PC-9 (cell line): ENCODE data around the gene FAM241B. TPM values are rescaled to one million over a fixed set of nuclear protein-coding genes. Genes with fewer than 3 reads are reported as not detected.

Experiments
- BruUV-seq: library from RNA; stranded (reverse); fragments of 400-500 nt; replicated peaks from 2 replicates; lab custom pipeline; 2021; lab: Mats Ljungman, UMichigan
- CTCF ChIA-PET: fragments of 300-600 bp; sonication (Branson Sonifier 250); formaldehyde crosslinking; loops from one replicate; lab custom pipeline; 2022; ENCODE audit warnings: antibody characterized with exemption; lab: Charles Lee
- POLR2A ChIA-PET: fragments of 300-600 bp; sonication (Branson Sonifier 250); formaldehyde crosslinking; loops from one replicate; lab custom pipeline; 2022; ENCODE audit warnings: antibody characterized with exemption; ENCODE audit not compliant: unreplicated experiment; lab: Charles Lee
- DNase-seq, 2 experiments: peaks; one replicate each; pipeline versions ENCODE4 v3.0.0 to v3.0.0-alpha.2; 2015 to 2022; ENCODE audit warnings: mixed read lengths in 1 of 2
- H2AFZ ChIP-seq: fragments of 200-600 bp; sonication (generic); 2 replicates; pipeline ENCODE4 v1.8.1; 2017; ENCODE audit warnings: antibody characterized with exemption
- H3F3A ChIP-seq: fragments of 200-600 bp; sonication (generic); 2 replicates; pipeline ENCODE4 v1.8.1; 2017; ENCODE audit warnings: antibody characterized with exemption, mild to moderate bottlenecking, low read depth; ENCODE audit not compliant: insufficient read depth
- H3K27ac ChIP-seq: fragments of 200-600 bp; sonication (generic); 2 replicates; pipeline ENCODE4 v1.6.1; 2016; ENCODE audit warnings: mixed run types
- H3K27me3 ChIP-seq: fragments of 200-600 bp; sonication (generic); 2 replicates; pipeline ENCODE4 v1.6.1; 2016; ENCODE audit warnings: low read depth, mixed run types; ENCODE audit not compliant: insufficient read depth
- H3K36me3 ChIP-seq: fragments of 200-600 bp; sonication (generic); 2 replicates; pipeline ENCODE4 v1.6.1; 2016; ENCODE audit warnings: low read depth, mixed run types
- H3K4me1 ChIP-seq: fragments of 200-600 bp; sonication (generic); replicated peaks from 2 replicates; pipeline ENCODE4 v1.6.1; 2016; ENCODE audit warnings: mixed run types; ENCODE audit not compliant: insufficient read depth
- H3K4me2 ChIP-seq: fragments of 200-600 bp; sonication (generic); 2 replicates; pipeline ENCODE4 v1.6.1; 2017; ENCODE audit warnings: mixed run types
- H3K4me3 ChIP-seq: fragments of 200-600 bp; sonication (generic); 2 replicates; pipeline ENCODE4 v1.6.1; 2016; ENCODE audit warnings: mixed run types
- H3K79me2 ChIP-seq: fragments of 200-600 bp; sonication (generic); 2 replicates; pipeline ENCODE4 v1.6.1; 2017; ENCODE audit warnings: low read depth, mixed run types
- H3K9me2 ChIP-seq: fragments of 200-600 bp; sonication (generic); 2 replicates; pipeline ENCODE4 v1.8.1; 2017; ENCODE audit warnings: mild to moderate bottlenecking; ENCODE audit not compliant: insufficient read depth
- H3K9me3 ChIP-seq: fragments of 200-600 bp; sonication (generic); 2 replicates; pipeline ENCODE4 v1.8.1; 2016; ENCODE audit warnings: low read depth; ENCODE audit not compliant: insufficient read depth
- H4K20me1 ChIP-seq: fragments of 200-600 bp; sonication (generic); 2 replicates; pipeline ENCODE4 v1.8.1; 2017; ENCODE audit not compliant: insufficient read depth
- EZH2 ChIP-seq: fragments of 200-600 bp; sonication (generic); IDR thresholded peaks from 2 replicates; pipeline ENCODE4 v1.8.0; 2017; ENCODE audit warnings: antibody characterized with exemption, low read depth
- intact Hi-C: fragments of 100-400 bp; cut with micrococcal nuclease; formaldehyde crosslinking; loops from one replicate; pipeline ENCODE4 v1.10.0; 2022; ENCODE audit not compliant: unreplicated experiment
- total RNA-seq: library from RNA; stranded (reverse); gene quantifications from 2 replicates; pipeline ENCODE4 v1.2.3, GENCODE V29; 2021
- TF ChIP-seq, protein P1 (sequence below): fragments of 200-600 bp; sonication (generic); conservative IDR thresholded peaks from 2 replicates; pipeline ENCODE4 v1.6.1; 2017; ENCODE audit warnings: mixed run types, antibody characterized with exemption, mild to moderate bottlenecking, moderate library complexity

FAM241B gene
- total RNA-seq, 1 experiment from 2014 or later, result 10.7 TPM

DNA sequence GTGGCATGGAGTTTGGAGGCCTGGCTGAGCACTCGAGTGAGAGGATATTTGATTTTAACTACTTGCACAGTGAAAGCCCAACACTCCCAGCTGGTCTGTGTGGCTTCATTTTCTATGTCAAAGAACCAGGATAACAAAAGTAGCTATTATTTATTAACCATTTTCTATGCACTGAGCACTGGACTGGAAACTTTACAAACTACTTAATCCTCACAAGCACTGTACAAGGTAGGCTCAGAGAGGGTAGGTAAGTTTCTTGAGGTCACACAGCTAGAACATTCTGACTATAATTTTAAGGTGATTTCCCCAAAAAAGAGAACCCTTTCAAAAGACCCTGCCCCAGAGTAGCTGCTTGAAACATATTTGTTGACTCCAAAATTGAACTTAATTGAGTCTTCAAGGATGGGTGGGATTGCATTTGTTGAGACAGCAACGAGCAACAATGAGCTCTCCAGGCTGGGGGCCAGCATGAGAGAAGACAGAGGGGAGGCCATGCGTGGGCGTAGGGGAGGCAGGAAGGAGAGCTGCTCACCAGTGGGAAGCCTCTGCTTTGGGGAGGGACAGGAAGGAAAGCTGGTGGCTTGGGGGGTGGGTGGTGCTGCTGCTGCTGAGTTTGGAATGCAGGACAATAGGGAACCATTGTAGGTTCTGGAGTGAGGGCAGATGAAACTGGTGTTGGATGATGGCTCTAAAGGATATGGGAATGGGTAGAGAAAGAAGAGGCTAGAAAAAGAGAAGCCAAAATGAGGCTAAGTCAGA, 31.5 kb downstream of the FAM241B start:
- Histone ChIP-seq H3K27me3 (peaks cover 100% of the 10 kb centered on the region), H3K79me2 (no peaks in the 10 kb centered on the region), H3K9me3 (no peaks in the 10 kb centered on the region), H4K20me1 (no peaks in the 10 kb centered on the region), H2AFZ (no peak overlapping the region), H3K27ac (no peak overlapping the region), H3K4me1 (no peaks in the 10 kb centered on the region), H3K9me2 (no peaks in the 10 kb centered on the region), H3K4me3 (no peak overlapping the region), H3K4me2 (no peak overlapping the region), H3K36me3 (no peaks in the 10 kb centered on the region), H3F3A (no peaks in the 10 kb centered on the region)
- no peak for DNase-seq
- CTCF ChIA-PET, result no interaction called here
- intact Hi-C loops, result no loop called here
- POLR2A ChIA-PET, result interaction anchor here (0.7 kb wide), 1 partner anchor 290 kb away, joined by 4 read pairs; no protein-coding TSS in a partner anchor
- TF ChIP-seq, protein P1, sequence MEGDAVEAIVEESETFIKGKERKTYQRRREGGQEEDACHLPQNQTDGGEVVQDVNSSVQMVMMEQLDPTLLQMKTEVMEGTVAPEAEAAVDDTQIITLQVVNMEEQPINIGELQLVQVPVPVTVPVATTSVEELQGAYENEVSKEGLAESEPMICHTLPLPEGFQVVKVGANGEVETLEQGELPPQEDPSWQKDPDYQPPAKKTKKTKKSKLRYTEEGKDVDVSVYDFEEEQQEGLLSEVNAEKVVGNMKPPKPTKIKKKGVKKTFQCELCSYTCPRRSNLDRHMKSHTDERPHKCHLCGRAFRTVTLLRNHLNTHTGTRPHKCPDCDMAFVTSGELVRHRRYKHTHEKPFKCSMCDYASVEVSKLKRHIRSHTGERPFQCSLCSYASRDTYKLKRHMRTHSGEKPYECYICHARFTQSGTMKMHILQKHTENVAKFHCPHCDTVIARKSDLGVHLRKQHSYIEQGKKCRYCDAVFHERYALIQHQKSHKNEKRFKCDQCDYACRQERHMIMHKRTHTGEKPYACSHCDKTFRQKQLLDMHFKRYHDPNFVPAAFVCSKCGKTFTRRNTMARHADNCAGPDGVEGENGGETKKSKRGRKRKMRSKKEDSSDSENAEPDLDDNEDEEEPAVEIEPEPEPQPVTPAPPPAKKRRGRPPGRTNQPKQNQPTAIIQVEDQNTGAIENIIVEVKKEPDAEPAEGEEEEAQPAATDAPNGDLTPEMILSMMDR, result no peak
- no peak for TF ChIP-seq EZH2
- no TSS peak for BruUV-seq

GRCh38 chr10:69662173-69662877, 32.3 kb downstream of the FAM241B start:
- ChIA-PET POLR2A (no interaction called here), CTCF (interaction anchor here (1.4 kb wide), 1 partner anchor 484 kb away, joined by 5 read pairs; the partner anchor contains the start of gene TYSND1)
- H4K20me1 ChIP-seq, result no peaks in the 10 kb centered on the region
- BruUV-seq, result no TSS peak
- no peaks in the 10 kb centered on the region for H3K9me3 ChIP-seq
- intact Hi-C loops, result no loop called here
- H3K27ac ChIP-seq, result no peak overlapping the region
- H3K4me1 ChIP-seq, result no peaks in the 10 kb centered on the region
- no peak overlapping the region for H3K4me2 ChIP-seq
- H3K79me2 ChIP-seq, result no peaks in the 10 kb centered on the region
- H3K4me3 ChIP-seq, result no peak overlapping the region
- no peaks in the 10 kb centered on the region for H3F3A ChIP-seq
- no peaks in the 10 kb centered on the region for H3K36me3 ChIP-seq
- DNase-seq, result no peak
- H3K9me2 ChIP-seq, result no peaks in the 10 kb centered on the region
- H2AFZ ChIP-seq, result no peak overlapping the region
- H3K27me3 ChIP-seq, result peaks cover 100% of the 10 kb centered on the region
- TF ChIP-seq, protein P1, result no peak
- TF ChIP-seq EZH2, result no peak

DNA sequence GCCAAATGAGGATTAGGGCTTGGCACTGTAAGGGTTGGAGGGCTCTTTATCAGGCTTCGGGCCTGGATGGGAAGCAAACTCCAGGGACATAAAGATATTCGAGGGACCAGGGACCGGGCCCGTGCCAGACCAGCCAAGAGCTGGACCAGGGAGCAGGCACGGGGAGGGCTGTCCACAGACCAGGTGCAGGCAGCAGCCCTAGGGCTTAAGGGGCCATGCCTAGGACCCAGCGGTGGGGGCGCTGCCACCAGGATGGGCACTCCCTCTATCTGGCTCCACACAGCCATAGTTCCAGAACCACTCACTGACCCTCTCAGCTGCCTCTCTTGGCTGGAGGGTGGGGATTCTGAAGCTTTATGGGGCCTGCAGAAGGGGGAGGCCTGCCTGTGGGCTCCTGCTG, 32.9 kb downstream of the FAM241B start:
- H3K27me3 ChIP-seq, result peaks cover 100% of the 10 kb centered on the region
- H3K27ac ChIP-seq, result no peak overlapping the region
- POLR2A ChIA-PET, result no interaction called here
- H3K4me3 ChIP-seq, result no peak overlapping the region
- no peak overlapping the region for H2AFZ ChIP-seq
- no peaks in the 10 kb centered on the region for H3K9me3 ChIP-seq
- TF ChIP-seq EZH2, result no peak
- TF ChIP-seq, protein P1, result no peak
- H3K36me3 ChIP-seq, result no peaks in the 10 kb centered on the region
- H4K20me1 ChIP-seq, result no peaks in the 10 kb centered on the region
- intact Hi-C loops, result no loop called here
- H3K79me2 ChIP-seq, result no peaks in the 10 kb centered on the region
- no TSS peak for BruUV-seq
- CTCF ChIA-PET, result interaction anchor here (1.4 kb wide), 1 partner anchor 483 kb away, joined by 5 read pairs; the partner anchor contains the start of gene TYSND1
- no peaks in the 10 kb centered on the region for H3K4me1 ChIP-seq
- H3K9me2 ChIP-seq, result no peaks in the 10 kb centered on the region
- H3K4me2 ChIP-seq, result no peak overlapping the region
- no peaks in the 10 kb centered on the region for H3F3A ChIP-seq
- DNase-seq, result no peak
